Nucleus accumbens (tissue), 56 donors: ENCODE data around the gene KCNQ4.

ENCODE experiments used
- DNase-seq, 56 donors: peaks; one replicate each; lab custom pipeline; 2025; lab: John Stamatoyannopoulos, UW

KCNQ4 gene

GRCh38 chr1:40853113-40853884 is 69.7 kb downstream of the KCNQ4 start:
- DNase-seq = peak in 1 of 56 donors; percentile 9

- no peak for DNase-seq
Observed at GRCh38 chr1:40853885-40854170, 70.2 kb downstream of the KCNQ4 start.

GRCh38 chr1:40855513-40855912 is 71.9 kb downstream of the KCNQ4 start:
- DNase-seq = no peak

GRCh38 chr1:40856116-40856515 is 72.5 kb downstream of the KCNQ4 start:
- DNase-seq = no peak

- DNase-seq = no peak
Observed at GRCh38 chr1:40856656-40857302, 73.2 kb downstream of the KCNQ4 start.

- DNase-seq = no peak
Observed at GRCh38 chr1:40857737-40858136, 74.2 kb downstream of the KCNQ4 start.

GRCh38 chr1:40858856-40859416 is 75.3 kb downstream of the KCNQ4 start:
- no peak for DNase-seq

GRCh38 chr1:40860706-40861223 is 77.2 kb downstream of the KCNQ4 start:
- no peak for DNase-seq

- peak in 3 of 56 donors; percentile 13 to 38 (median 21) for DNase-seq
Observed at GRCh38 chr1:40861224-40862003, 77.8 kb downstream of the KCNQ4 start.

- DNase-seq = peak; percentile 47 to 96 (median 87)
Observed at GRCh38 chr1:40862008-40862863, 78.6 kb downstream of the KCNQ4 start, which contains the start of gene CITED4. Gene CITED4, minus strand, starts transcription at chr1:40862363. Its CDS starts 236 bp downstream, at chr1:40862127.

GRCh38 chr1:40868051-40868723 is 84.6 kb downstream of the KCNQ4 start:
- DNase-seq = no peak

GRCh38 chr1:40870135-40870728 is 86.6 kb downstream of the KCNQ4 start:
- DNase-seq = no peak

- no peak for DNase-seq
Observed at GRCh38 chr1:40872276-40872675, 88.7 kb downstream of the KCNQ4 start.

- no peak for DNase-seq
Observed at GRCh38 chr1:40873863-40874472, 90.4 kb downstream of the KCNQ4 start.

GRCh38 chr1:40876436-40876761 is 92.8 kb downstream of the KCNQ4 start:
- DNase-seq = no peak

GRCh38 chr1:40876891-40877290 is 93.3 kb downstream of the KCNQ4 start:
- no peak for DNase-seq

- peak in 2 of 56 donors; percentile 36 to 44 for DNase-seq
Observed at GRCh38 chr1:40877698-40878097, 94.1 kb downstream of the KCNQ4 start.

- DNase-seq = no peak
Observed at GRCh38 chr1:40878906-40879305, 95.3 kb downstream of the KCNQ4 start.
